ENCODE data around the gene RPP14.

- TF ChIP-seq EZH2 (IDR thresholded peaks at IDR 0.05; ENCODE audit: insufficient read depth, poor library complexity, severe bottlenecking) (no peak), EZH2phosphoT487 (IDR thresholded peaks at IDR 0.05; ENCODE audit: insufficient read depth, low read depth) (no peak)
These were observed 34.0 kb upstream of the RPP14 start for GRCh38 chr3:58271901-58272501.

All from GM23248 (cell line).